NCI-H1930 (cell line): ENCODE results near the gene ACSBG1.

Source experiments
- DNase-seq, 2 experiments: peaks; one replicate each; lab custom pipeline; 2025; lab: John Stamatoyannopoulos, UW

ACSBG1 gene

GRCh38 chr15:78220713-78221112 lies 13.7 kb downstream of the ACSBG1 start:
- DNase-seq, result no peak

GRCh38 chr15:78216276-78217104 lies 17.9 kb downstream of the ACSBG1 start:
- no peak for DNase-seq

- no peak for DNase-seq
Measured at GRCh38 chr15:78213956-78214355, 20.4 kb downstream of the ACSBG1 start.

GRCh38 chr15:78213425-78213750 lies 21.0 kb downstream of the ACSBG1 start:
- DNase-seq, result no peak

- no peak for DNase-seq
Measured at GRCh38 chr15:78212546-78213424, 21.6 kb downstream of the ACSBG1 start.

- no peak for DNase-seq
Measured at GRCh38 chr15:78212008-78212407, 22.4 kb downstream of the ACSBG1 start.

- DNase-seq, result no peak
Measured at GRCh38 chr15:78211189-78211921, 23.0 kb downstream of the ACSBG1 start.

- no peak for DNase-seq
Measured at GRCh38 chr15:78210349-78210717, 24.0 kb downstream of the ACSBG1 start.

- DNase-seq, result no peak
Measured at GRCh38 chr15:78209646-78210348, 24.6 kb downstream of the ACSBG1 start.

GRCh38 chr15:78208887-78209645 lies 25.3 kb downstream of the ACSBG1 start:
- DNase-seq, result no peak

GRCh38 chr15:78208341-78208844 lies 26.0 kb downstream of the ACSBG1 start:
- no peak for DNase-seq

GRCh38 chr15:78207641-78208340 lies 26.6 kb downstream of the ACSBG1 start:
- DNase-seq, result no peak

GRCh38 chr15:78207110-78207458 lies 27.3 kb downstream of the ACSBG1 start:
- no peak for DNase-seq

- no peak for DNase-seq
Measured at GRCh38 chr15:78206326-78207109, 27.8 kb downstream of the ACSBG1 start.

- DNase-seq, result no peak
Measured at GRCh38 chr15:78205856-78206255, 28.5 kb downstream of the ACSBG1 start.

GRCh38 chr15:78205337-78205736 lies 29.0 kb downstream of the ACSBG1 start:
- no peak for DNase-seq

GRCh38 chr15:78204351-78205309 lies 29.7 kb downstream of the ACSBG1 start:
- DNase-seq, result no peak
